ENCODE measurements around the gene ANKRD35. TPM values are rescaled to one million over a fixed set of nuclear protein-coding genes. Genes with fewer than 3 reads are reported as not detected.

The ANKRD35 gene
- total RNA-seq, 1 experiment from 2014 or later, result 2.7 TPM

DNA sequence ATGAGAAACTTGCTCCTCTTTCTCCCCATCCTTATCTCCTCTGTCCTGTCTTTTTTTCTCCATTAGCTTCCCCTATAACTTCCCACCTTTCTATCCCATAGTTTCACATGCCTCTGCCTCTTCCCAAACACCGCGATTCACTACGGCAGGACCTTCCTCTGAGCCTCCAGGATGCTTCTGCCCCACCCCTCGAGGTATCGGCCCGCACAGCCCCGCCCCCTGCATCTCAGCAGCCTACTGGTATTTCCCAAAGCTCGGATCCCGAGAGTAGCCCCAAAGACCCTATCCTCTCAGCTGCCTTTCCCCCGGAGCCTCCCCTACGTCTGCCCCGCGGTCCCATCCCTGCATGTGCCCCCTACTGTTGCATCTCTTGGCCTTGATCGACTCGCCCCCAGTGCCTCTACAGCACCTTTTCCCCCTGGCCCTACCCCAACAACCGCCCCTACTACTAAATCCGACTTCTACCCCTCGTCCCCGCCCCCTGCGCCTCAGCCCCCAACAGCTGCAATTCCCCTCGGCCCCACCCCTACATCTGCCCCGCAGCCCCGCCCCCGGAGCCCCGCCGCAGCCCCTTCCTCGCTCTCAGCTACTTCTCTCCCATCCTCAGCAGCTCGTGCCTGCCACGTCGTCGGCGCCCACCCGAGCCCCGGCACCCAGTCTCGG is 27.3 kb downstream of the ANKRD35 start (continued):
- TF ChIP-seq, protein P1, sequence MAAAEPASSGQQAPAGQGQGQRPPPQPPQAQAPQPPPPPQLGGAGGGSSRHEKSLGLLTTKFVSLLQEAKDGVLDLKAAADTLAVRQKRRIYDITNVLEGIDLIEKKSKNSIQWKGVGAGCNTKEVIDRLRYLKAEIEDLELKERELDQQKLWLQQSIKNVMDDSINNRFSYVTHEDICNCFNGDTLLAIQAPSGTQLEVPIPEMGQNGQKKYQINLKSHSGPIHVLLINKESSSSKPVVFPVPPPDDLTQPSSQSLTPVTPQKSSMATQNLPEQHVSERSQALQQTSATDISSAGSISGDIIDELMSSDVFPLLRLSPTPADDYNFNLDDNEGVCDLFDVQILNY (CRISPR knock-in tag; IDR thresholded peaks at IDR 0.05), result no peak

DNA sequence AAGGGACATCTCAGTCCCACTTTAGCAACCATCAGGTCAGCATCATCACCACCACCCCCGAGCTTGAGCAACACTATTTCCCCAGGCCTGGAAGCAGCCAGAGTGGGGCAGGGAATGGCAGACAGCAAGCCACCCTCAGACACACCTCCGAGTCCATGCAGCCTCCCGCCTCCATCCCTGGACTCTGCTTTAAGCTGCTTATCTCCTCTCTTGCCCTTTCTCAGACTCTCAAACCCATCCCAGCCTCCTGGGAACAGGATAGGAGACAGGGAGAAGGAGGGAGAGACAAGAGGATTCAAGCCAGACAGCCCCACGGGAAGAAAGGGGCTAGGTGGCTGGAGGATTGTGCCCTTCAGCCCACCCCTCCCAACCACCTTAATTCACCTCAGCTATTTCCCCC is 28.5 kb downstream of the ANKRD35 start:
- CTCF ChIA-PET, result interaction anchor here (4.0 to 5.3 kb wide), 5 partner anchors 10 to 52 kb away, joined by 32 to 254 read pairs (median 65); partner anchors contain the start of genes ANKRD35, ITGA10 and NUDT17
- Mint-ChIP-seq H3K27ac (no peak overlapping the region), H3K9me3 (peaks cover 5% of the 10 kb centered on the region), H3K4me1 (peaks cover 9% of the 10 kb centered on the region), H3K4me3 (no peak overlapping the region), H3K27me3 (ENCODE audit: low read depth) (no peaks in the 10 kb centered on the region), H3K36me3 (peaks cover 58% of the 10 kb centered on the region)
- no peak for TF ChIP-seq E2F4 (CRISPR knock-in tag; IDR thresholded peaks at IDR 0.05; ENCODE audit: borderline replicate concordance, low read depth)
- TF ChIP-seq ZNF396 (CRISPR knock-in tag; IDR thresholded peaks at IDR 0.05; ENCODE audit: borderline replicate concordance), result no peak
- no peak for TF ChIP-seq ZNF281 (CRISPR knock-in tag; IDR thresholded peaks at IDR 0.05)
- no peak for TF ChIP-seq ETV6 (CRISPR knock-in tag; IDR thresholded peaks at IDR 0.05)
- no peak for TF ChIP-seq GRHL2 (CRISPR knock-in tag; IDR thresholded peaks at IDR 0.05; ENCODE audit: insufficient replicate concordance, severe bottlenecking)
- TF ChIP-seq OVOL2 (CRISPR knock-in tag; IDR thresholded peaks at IDR 0.05; ENCODE audit: borderline replicate concordance), result no peak
- no peak for TF ChIP-seq NR3C1 (CRISPR knock-in tag; conservative IDR thresholded peaks at IDR 0.05; ENCODE audit: low read depth)
- DNase-seq (ENCODE audit: low spot score) (no peak), ATAC-seq (no peak)
- POLR2A ChIA-PET, result interaction anchor here (0.5 to 3.1 kb wide), 4 partner anchors 12 to 181 kb away, joined by 3 to 48 read pairs (median 18); partner anchors contain the start of genes LIX1L and NUDT17

- no peak for ATAC-seq
- TF ChIP-seq, protein P2, sequence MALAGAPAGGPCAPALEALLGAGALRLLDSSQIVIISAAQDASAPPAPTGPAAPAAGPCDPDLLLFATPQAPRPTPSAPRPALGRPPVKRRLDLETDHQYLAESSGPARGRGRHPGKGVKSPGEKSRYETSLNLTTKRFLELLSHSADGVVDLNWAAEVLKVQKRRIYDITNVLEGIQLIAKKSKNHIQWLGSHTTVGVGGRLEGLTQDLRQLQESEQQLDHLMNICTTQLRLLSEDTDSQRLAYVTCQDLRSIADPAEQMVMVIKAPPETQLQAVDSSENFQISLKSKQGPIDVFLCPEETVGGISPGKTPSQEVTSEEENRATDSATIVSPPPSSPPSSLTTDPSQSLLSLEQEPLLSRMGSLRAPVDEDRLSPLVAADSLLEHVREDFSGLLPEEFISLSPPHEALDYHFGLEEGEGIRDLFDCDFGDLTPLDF (CRISPR knock-in tag; IDR thresholded peaks at IDR 0.05), result no peak
- TF ChIP-seq MYBL2 (CRISPR knock-in tag; IDR thresholded peaks at IDR 0.05) (no peak), GTF2I (CRISPR knock-in tag; conservative IDR thresholded peaks at IDR 0.05) (no peak), NFYB (CRISPR knock-in tag; conservative IDR thresholded peaks at IDR 0.05; ENCODE audit: low read depth) (no peak), KAT7 (CRISPR knock-in tag; IDR thresholded peaks at IDR 0.05; ENCODE audit: borderline replicate concordance) (no peak)
- TF ChIP-seq, protein P3, sequence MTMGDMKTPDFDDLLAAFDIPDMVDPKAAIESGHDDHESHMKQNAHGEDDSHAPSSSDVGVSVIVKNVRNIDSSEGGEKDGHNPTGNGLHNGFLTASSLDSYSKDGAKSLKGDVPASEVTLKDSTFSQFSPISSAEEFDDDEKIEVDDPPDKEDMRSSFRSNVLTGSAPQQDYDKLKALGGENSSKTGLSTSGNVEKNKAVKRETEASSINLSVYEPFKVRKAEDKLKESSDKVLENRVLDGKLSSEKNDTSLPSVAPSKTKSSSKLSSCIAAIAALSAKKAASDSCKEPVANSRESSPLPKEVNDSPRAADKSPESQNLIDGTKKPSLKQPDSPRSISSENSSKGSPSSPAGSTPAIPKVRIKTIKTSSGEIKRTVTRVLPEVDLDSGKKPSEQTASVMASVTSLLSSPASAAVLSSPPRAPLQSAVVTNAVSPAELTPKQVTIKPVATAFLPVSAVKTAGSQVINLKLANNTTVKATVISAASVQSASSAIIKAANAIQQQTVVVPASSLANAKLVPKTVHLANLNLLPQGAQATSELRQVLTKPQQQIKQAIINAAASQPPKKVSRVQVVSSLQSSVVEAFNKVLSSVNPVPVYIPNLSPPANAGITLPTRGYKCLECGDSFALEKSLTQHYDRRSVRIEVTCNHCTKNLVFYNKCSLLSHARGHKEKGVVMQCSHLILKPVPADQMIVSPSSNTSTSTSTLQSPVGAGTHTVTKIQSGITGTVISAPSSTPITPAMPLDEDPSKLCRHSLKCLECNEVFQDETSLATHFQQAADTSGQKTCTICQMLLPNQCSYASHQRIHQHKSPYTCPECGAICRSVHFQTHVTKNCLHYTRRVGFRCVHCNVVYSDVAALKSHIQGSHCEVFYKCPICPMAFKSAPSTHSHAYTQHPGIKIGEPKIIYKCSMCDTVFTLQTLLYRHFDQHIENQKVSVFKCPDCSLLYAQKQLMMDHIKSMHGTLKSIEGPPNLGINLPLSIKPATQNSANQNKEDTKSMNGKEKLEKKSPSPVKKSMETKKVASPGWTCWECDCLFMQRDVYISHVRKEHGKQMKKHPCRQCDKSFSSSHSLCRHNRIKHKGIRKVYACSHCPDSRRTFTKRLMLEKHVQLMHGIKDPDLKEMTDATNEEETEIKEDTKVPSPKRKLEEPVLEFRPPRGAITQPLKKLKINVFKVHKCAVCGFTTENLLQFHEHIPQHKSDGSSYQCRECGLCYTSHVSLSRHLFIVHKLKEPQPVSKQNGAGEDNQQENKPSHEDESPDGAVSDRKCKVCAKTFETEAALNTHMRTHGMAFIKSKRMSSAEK (CRISPR knock-in tag; IDR thresholded peaks at IDR 0.05; ENCODE audit: borderline replicate concordance), result no peak
- TF ChIP-seq, protein P4, sequence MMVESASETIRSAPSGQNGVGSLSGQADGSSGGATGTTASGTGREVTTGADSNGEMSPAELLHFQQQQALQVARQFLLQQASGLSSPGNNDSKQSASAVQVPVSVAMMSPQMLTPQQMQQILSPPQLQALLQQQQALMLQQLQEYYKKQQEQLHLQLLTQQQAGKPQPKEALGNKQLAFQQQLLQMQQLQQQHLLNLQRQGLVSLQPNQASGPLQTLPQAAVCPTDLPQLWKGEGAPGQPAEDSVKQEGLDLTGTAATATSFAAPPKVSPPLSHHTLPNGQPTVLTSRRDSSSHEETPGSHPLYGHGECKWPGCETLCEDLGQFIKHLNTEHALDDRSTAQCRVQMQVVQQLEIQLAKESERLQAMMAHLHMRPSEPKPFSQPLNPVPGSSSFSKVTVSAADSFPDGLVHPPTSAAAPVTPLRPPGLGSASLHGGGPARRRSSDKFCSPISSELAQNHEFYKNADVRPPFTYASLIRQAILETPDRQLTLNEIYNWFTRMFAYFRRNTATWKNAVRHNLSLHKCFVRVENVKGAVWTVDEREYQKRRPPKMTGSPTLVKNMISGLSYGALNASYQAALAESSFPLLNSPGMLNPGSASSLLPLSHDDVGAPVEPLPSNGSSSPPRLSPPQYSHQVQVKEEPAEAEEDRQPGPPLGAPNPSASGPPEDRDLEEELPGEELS (CRISPR knock-in tag; IDR thresholded peaks at IDR 0.05), result no peak
- Mint-ChIP-seq H3K9me3 (peaks cover 5% of the 10 kb centered on the region), H3K4me3 (no peak overlapping the region), H3K4me1 (peaks cover 9% of the 10 kb centered on the region), H3K36me3 (peaks cover 71% of the 10 kb centered on the region), H3K27me3 (ENCODE audit: low read depth) (no peaks in the 10 kb centered on the region), H3K27ac (no peak overlapping the region)
- ChIA-PET POLR2A (no interaction called here), CTCF (interaction anchor here (1.3 kb wide), 1 partner anchor 10 kb away, joined by 6 read pairs; the partner anchor contains the start of gene NUDT17)
- no peak for DNase-seq (ENCODE audit: low spot score)
Measured at GRCh38 chr1:145855426-145855948, 30.2 kb downstream of the ANKRD35 start.

Measured in WTC11 (cell line).